Gastroesophageal sphincter (tissue), 4 donors: Measurements from ENCODE around the gene IFI44. TPM values are rescaled to one million over a fixed set of nuclear protein-coding genes. Genes with fewer than 3 reads are reported as not detected.

ENCODE experiments used
- ATAC-seq: fragments of 150-250 bp; one replicate; pipeline ENCODE4 v1.9.1; 2016; ENCODE audit warnings: mild to moderate bottlenecking, moderate library complexity
- H3K27ac ChIP-seq, 4 donors: fragments of 200-600 bp; sonication (generic) in 3 of 4; 1 replicate in 3 of 4; 2 replicates in 1 of 4; pipeline ENCODE4 v1.5.1; 2016 to 2019
- H3K27me3 ChIP-seq: fragments of 200-600 bp; sonication (generic); one replicate; pipeline ENCODE4 v1.5.1; 2019
- H3K36me3 ChIP-seq, 2 donors: fragments of 200-600 bp; sonication (generic); one replicate each; pipeline ENCODE4 v1.5.1; 2019; ENCODE audit warnings: control low read depth in 1 of 2
- H3K4me1 ChIP-seq, 3 donors: fragments of 200-600 bp; sonication (generic); 1 replicate in 2 of 3; 2 replicates in 1 of 3; pipeline ENCODE4 v1.5.1; 2016 to 2019; ENCODE audit warnings: control low read depth in 2 of 3
- H3K4me3 ChIP-seq, 2 donors: fragments of 200-600 bp; sonication (generic); one replicate each; pipeline ENCODE4 v1.5.1; 2019; ENCODE audit warnings: mild to moderate bottlenecking in 1 of 2, moderate library complexity in 1 of 2
- H3K9me3 ChIP-seq, 3 donors: fragments of 200-600 bp; sonication (generic); one replicate each; pipeline ENCODE4 v1.5.1; 2017 to 2019; ENCODE audit warnings: control low read depth in 2 of 3
- EP300 ChIP-seq: sonication (generic); formaldehyde crosslinking; IDR thresholded peaks from one replicate; pipeline ENCODE4 v1.6.1; 2017; ENCODE audit warnings: antibody characterized with exemption, mild to moderate bottlenecking
- POLR2A ChIP-seq, 2 donors: fragments of 450-650 bp; IDR thresholded peaks; one replicate each; pipeline ENCODE4 v1.6.1; 2017; ENCODE audit warnings: antibody characterized with exemption in 2 of 2, mild to moderate bottlenecking in 2 of 2, moderate library complexity in 1 of 2
- POLR2AphosphoS5 ChIP-seq: sonication (generic); formaldehyde crosslinking; IDR thresholded peaks from one replicate; pipeline ENCODE4 v1.6.1; 2017; ENCODE audit warnings: antibody characterized with exemption
- WGBS, 2 donors: methylation state at CpG; one replicate each; pipeline ENCODE4 v1.1.5; 2018; ENCODE audit warnings: low coverage in 1 of 2; 5-methylcytosine and 5-hydroxymethylcytosine counted together
- total RNA-seq, 4 donors: library from RNA; depleted of rRNA; stranded (reverse); fragments of >200 nt; gene quantifications; one replicate each; pipeline ENCODE4 v1.1.0, GENCODE V29; 2016
- TF ChIP-seq, protein P1 (sequence below), 4 experiments: fragments of 200-600 bp in 2 of 4; fragments of 450-650 bp in 2 of 4; sonication (generic) in 1 of 4; IDR thresholded peaks; one replicate each; pipeline ENCODE4 v1.5.1; 2017 to 2019; ENCODE audit warnings: antibody characterized with exemption in 4 of 4, mild to moderate bottlenecking in 2 of 4, moderate library complexity in 2 of 4

Gene IFI44
- total RNA-seq, 4 donors from 2014 or later: 10.2 to 16.4 (median 11.4) TPM

DNA sequence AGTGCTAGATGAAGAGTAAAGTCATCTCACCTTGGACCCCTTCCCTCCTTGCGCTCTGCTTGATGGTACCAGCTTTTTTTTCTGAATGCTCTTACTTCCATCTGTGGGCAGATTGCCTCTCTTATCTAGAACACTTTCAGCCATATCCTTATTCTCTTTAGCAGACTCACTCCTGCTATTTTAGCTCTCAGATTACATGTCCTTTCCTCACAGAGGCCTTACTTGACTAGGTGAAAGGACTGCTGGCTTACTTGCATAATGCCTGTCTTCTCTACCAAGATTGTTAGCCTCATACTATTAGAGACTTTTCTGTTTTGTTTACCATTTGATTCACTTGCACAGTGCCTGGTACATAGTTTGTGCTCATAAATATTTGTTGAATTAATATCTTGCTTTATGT lies 9.3 kb downstream of the IFI44 start:
- ATAC-seq: no peak
- Histone ChIP-seq H3K27ac (no peak overlapping the region), H3K27me3 (no peaks in the 10 kb centered on the region), H3K4me1 (no peaks in the 10 kb centered on the region), H3K36me3 (peaks cover 0 to 54% of the 10 kb centered on the region in 2 donors), H3K9me3 (no peaks in the 10 kb centered on the region), H3K4me3 (no peak overlapping the region)
- TF ChIP-seq EP300 (no peak), POLR2A (IDR thresholded peaks at IDR 0.05) (no peak), POLR2AphosphoS5 (no peak)
- TF ChIP-seq, protein P1, sequence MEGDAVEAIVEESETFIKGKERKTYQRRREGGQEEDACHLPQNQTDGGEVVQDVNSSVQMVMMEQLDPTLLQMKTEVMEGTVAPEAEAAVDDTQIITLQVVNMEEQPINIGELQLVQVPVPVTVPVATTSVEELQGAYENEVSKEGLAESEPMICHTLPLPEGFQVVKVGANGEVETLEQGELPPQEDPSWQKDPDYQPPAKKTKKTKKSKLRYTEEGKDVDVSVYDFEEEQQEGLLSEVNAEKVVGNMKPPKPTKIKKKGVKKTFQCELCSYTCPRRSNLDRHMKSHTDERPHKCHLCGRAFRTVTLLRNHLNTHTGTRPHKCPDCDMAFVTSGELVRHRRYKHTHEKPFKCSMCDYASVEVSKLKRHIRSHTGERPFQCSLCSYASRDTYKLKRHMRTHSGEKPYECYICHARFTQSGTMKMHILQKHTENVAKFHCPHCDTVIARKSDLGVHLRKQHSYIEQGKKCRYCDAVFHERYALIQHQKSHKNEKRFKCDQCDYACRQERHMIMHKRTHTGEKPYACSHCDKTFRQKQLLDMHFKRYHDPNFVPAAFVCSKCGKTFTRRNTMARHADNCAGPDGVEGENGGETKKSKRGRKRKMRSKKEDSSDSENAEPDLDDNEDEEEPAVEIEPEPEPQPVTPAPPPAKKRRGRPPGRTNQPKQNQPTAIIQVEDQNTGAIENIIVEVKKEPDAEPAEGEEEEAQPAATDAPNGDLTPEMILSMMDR (IDR thresholded peaks at IDR 0.05): no peak
- 71 to 90% methylated on average over 1 of the region's 1 CpG for WGBS, 2 donors

- H3K27ac ChIP-seq: no peak overlapping the region
- ATAC-seq: no peak
- H3K36me3 ChIP-seq: peaks cover 0 to 29% of the 10 kb centered on the region in 2 donors
- no peaks in the 10 kb centered on the region for H3K27me3 ChIP-seq
- WGBS, 2 donors: 81 to 85% methylated on average over 2 of the region's 2 CpGs
- TF ChIP-seq POLR2A (IDR thresholded peaks at IDR 0.05) (no peak), POLR2AphosphoS5 (no peak), EP300 (no peak)
- TF ChIP-seq, protein P1 (IDR thresholded peaks at IDR 0.05): no peak
- no peaks in the 10 kb centered on the region for H3K9me3 ChIP-seq
- H3K4me3 ChIP-seq: no peak overlapping the region
- no peaks in the 10 kb centered on the region for H3K4me1 ChIP-seq
Measured at GRCh38 chr1:78663923-78664322, 14.3 kb downstream of the IFI44 start.

- Histone ChIP-seq H3K36me3 (peaks cover 0 to 21% of the 10 kb centered on the region in 2 donors), H3K9me3 (no peaks in the 10 kb centered on the region), H3K4me1 (no peaks in the 10 kb centered on the region), H3K27ac (no peak overlapping the region), H3K4me3 (no peak overlapping the region), H3K27me3 (no peaks in the 10 kb centered on the region)
- ATAC-seq: no peak
- TF ChIP-seq EP300 (no peak), POLR2AphosphoS5 (no peak), POLR2A (IDR thresholded peaks at IDR 0.05) (no peak)
- 100% methylated on average over 1 of the region's 1 CpG for WGBS, 2 donors
Measured at GRCh38 chr1:78664763-78665162, 15.1 kb downstream of the IFI44 start.

GRCh38 chr1:78665809-78666208 lies 16.2 kb downstream of the IFI44 start:
- no peaks in the 10 kb centered on the region for H3K27me3 ChIP-seq
- no peaks in the 10 kb centered on the region for H3K4me1 ChIP-seq
- 91 to 100% methylated on average over 5 of the region's 6 CpGs for WGBS, 2 donors
- H3K9me3 ChIP-seq: no peaks in the 10 kb centered on the region
- no peak for TF ChIP-seq POLR2A (IDR thresholded peaks at IDR 0.05)
- TF ChIP-seq, protein P1 (IDR thresholded peaks at IDR 0.05): no peak
- no peak for TF ChIP-seq EP300
- TF ChIP-seq POLR2AphosphoS5: no peak
- H3K36me3 ChIP-seq: peaks cover 0 to 11% of the 10 kb centered on the region in 2 donors
- no peak overlapping the region for H3K27ac ChIP-seq
- H3K4me3 ChIP-seq: no peak overlapping the region
- ATAC-seq: no peak

- Histone ChIP-seq H3K27me3 (no peaks in the 10 kb centered on the region), H3K4me1 (no peaks in the 10 kb centered on the region), H3K36me3 (peaks cover 0 to under 1% of the 10 kb centered on the region in 2 donors), H3K9me3 (no peaks in the 10 kb centered on the region), H3K4me3 (no peak overlapping the region), H3K27ac (no peak overlapping the region)
- 90 to 91% methylated on average over 1 of the region's 1 CpG for WGBS, 2 donors
- TF ChIP-seq EP300: no peak
- TF ChIP-seq POLR2AphosphoS5: no peak
- TF ChIP-seq POLR2A (IDR thresholded peaks at IDR 0.05): no peak
- TF ChIP-seq, protein P1 (IDR thresholded peaks at IDR 0.05): no peak
- no peak for ATAC-seq
Measured at GRCh38 chr1:78667939-78668338, 18.3 kb downstream of the IFI44 start.
